Vagina (tissue), 2 donors: ENCODE results near the gene CKAP4. TPM values are rescaled to one million over a fixed set of nuclear protein-coding genes. Genes with fewer than 3 reads are reported as not detected.
A peak's percentile ranks its signal among the peaks of the same experiment; 100 is the strongest.

Source experiments
- DNase-seq, 2 donors: peaks; one replicate each; pipeline ENCODE4 v3.0.0-alpha.2; 2017; ENCODE audit errors: extremely low spot score in 2 of 2
- H3K27ac ChIP-seq: fragments of 200-600 bp; sonication (generic); one replicate; pipeline ENCODE4 v1.5.1; 2019
- H3K27me3 ChIP-seq: fragments of 200-600 bp; sonication (generic); one replicate; pipeline ENCODE4 v1.5.1; 2019
- H3K36me3 ChIP-seq, 2 donors: fragments of 200-600 bp; sonication (generic); one replicate each; pipeline ENCODE4 v1.5.1; 2017 to 2019
- H3K4me1 ChIP-seq: fragments of 200-600 bp; sonication (generic); one replicate; pipeline ENCODE4 v1.5.1; 2019
- H3K4me3 ChIP-seq, 2 donors: fragments of 200-600 bp; sonication (generic); 1 replicate in 1 of 2; 2 replicates in 1 of 2; pipeline ENCODE4 v1.5.1; 2016 to 2019
- H3K9me3 ChIP-seq: fragments of 200-600 bp; sonication (generic); one replicate; pipeline ENCODE4 v1.5.1; 2019
- CTCF ChIP-seq, 3 experiments: fragments of 450-650 bp in 2 of 3; fragments of 200-600 bp in 1 of 3; sonication (generic) in 1 of 3; IDR thresholded peaks; one replicate each; pipeline ENCODE4 v1.5.1; 2017 to 2019; ENCODE audit warnings: antibody characterized with exemption in 3 of 3, mild to moderate bottlenecking in 2 of 3, moderate library complexity in 2 of 3
- POLR2A ChIP-seq, 2 donors: fragments of 450-650 bp; IDR thresholded peaks; one replicate each; pipeline ENCODE4 v1.6.1; 2017; ENCODE audit warnings: antibody characterized with exemption in 2 of 2, mild to moderate bottlenecking in 2 of 2, moderate library complexity in 2 of 2
- POLR2AphosphoS5 ChIP-seq, 2 donors: sonication (generic); formaldehyde crosslinking; IDR thresholded peaks; one replicate each; pipeline ENCODE4 v1.9.0; 2017; ENCODE audit warnings: antibody characterized with exemption in 2 of 2, mild to moderate bottlenecking in 2 of 2, low read depth in 1 of 2; ENCODE audit not compliant: insufficient read depth in 1 of 2
- intact Hi-C: fragments of 100-400 bp; cut with DNase I; formaldehyde crosslinking; loops from one replicate; pipeline ENCODE4 v1.15.1; 2023
- total RNA-seq: library from RNA; depleted of rRNA; stranded (reverse); fragments of >200 nt; gene quantifications from one replicate; pipeline ENCODE4 v1.2.3, GENCODE V29; 2016

The CKAP4 gene
- total RNA-seq, 1 donor from 2014 or later, result 42.5 TPM

GRCh38 chr12:106269150-106269771 is 21.4 kb upstream of the CKAP4 start:
- Histone ChIP-seq H3K36me3 (no peaks in the 10 kb centered on the region), H3K4me1 (no peaks in the 10 kb centered on the region), H3K27me3 (no peaks in the 10 kb centered on the region), H3K4me3 (no peak overlapping the region), H3K27ac (no peak overlapping the region), H3K9me3 (no peaks in the 10 kb centered on the region)
- no peak for DNase-seq
- TF ChIP-seq CTCF (IDR thresholded peaks at IDR 0.05) (no peak), POLR2AphosphoS5 (IDR thresholded peaks at IDR 0.05; ENCODE audit: insufficient read depth in 1 of 2, low read depth in 1 of 2) (no peak), POLR2A (IDR thresholded peaks at IDR 0.05) (no peak)
- intact Hi-C loops, result no loop called here

- no peaks in the 10 kb centered on the region for H3K9me3 ChIP-seq
- H3K27me3 ChIP-seq, result no peaks in the 10 kb centered on the region
- no peak for TF ChIP-seq POLR2AphosphoS5 (IDR thresholded peaks at IDR 0.05; ENCODE audit: insufficient read depth in 1 of 2, low read depth in 1 of 2)
- no peak for TF ChIP-seq CTCF (IDR thresholded peaks at IDR 0.05)
- TF ChIP-seq POLR2A (IDR thresholded peaks at IDR 0.05), result no peak
- H3K36me3 ChIP-seq, result no peaks in the 10 kb centered on the region
- no peaks in the 10 kb centered on the region for H3K4me1 ChIP-seq
- DNase-seq, result no peak
- intact Hi-C loops, result no loop called here
- no peak overlapping the region for H3K4me3 ChIP-seq
- no peak overlapping the region for H3K27ac ChIP-seq
Measured at GRCh38 chr12:106267535-106267934, 19.7 kb upstream of the CKAP4 start.

- Histone ChIP-seq H3K27me3 (no peaks in the 10 kb centered on the region), H3K4me1 (no peaks in the 10 kb centered on the region), H3K27ac (no peak overlapping the region), H3K4me3 (no peak overlapping the region), H3K9me3 (no peaks in the 10 kb centered on the region), H3K36me3 (no peaks in the 10 kb centered on the region)
- no peak for DNase-seq
- TF ChIP-seq POLR2A (IDR thresholded peaks at IDR 0.05) (no peak), CTCF (IDR thresholded peaks at IDR 0.05) (no peak), POLR2AphosphoS5 (IDR thresholded peaks at IDR 0.05; ENCODE audit: insufficient read depth in 1 of 2, low read depth in 1 of 2) (no peak)
- intact Hi-C loops, result no loop called here
Measured at GRCh38 chr12:106265116-106265515, 17.3 kb upstream of the CKAP4 start.

GRCh38 chr12:106258935-106259334 is 11.1 kb upstream of the CKAP4 start:
- no peaks in the 10 kb centered on the region for H3K4me1 ChIP-seq
- no peak overlapping the region for H3K27ac ChIP-seq
- TF ChIP-seq CTCF (IDR thresholded peaks at IDR 0.05) (no peak), POLR2AphosphoS5 (IDR thresholded peaks at IDR 0.05; ENCODE audit: insufficient read depth in 1 of 2, low read depth in 1 of 2) (no peak), POLR2A (IDR thresholded peaks at IDR 0.05) (no peak)
- DNase-seq, result peak; percentile 27 to 43
- intact Hi-C loops, result no loop called here
- H3K27me3 ChIP-seq, result no peaks in the 10 kb centered on the region
- H3K36me3 ChIP-seq, result no peaks in the 10 kb centered on the region
- H3K4me3 ChIP-seq, result no peak overlapping the region
- no peaks in the 10 kb centered on the region for H3K9me3 ChIP-seq

- no peaks in the 10 kb centered on the region for H3K36me3 ChIP-seq
- peak; percentile 61 to 62 for DNase-seq
- no peaks in the 10 kb centered on the region for H3K4me1 ChIP-seq
- no peaks in the 10 kb centered on the region for H3K27me3 ChIP-seq
- no peak overlapping the region for H3K4me3 ChIP-seq
- no peak overlapping the region for H3K27ac ChIP-seq
- H3K9me3 ChIP-seq, result no peaks in the 10 kb centered on the region
- no peak for TF ChIP-seq POLR2A (IDR thresholded peaks at IDR 0.05)
- no peak for TF ChIP-seq CTCF (IDR thresholded peaks at IDR 0.05)
- no peak for TF ChIP-seq POLR2AphosphoS5 (IDR thresholded peaks at IDR 0.05; ENCODE audit: insufficient read depth in 1 of 2, low read depth in 1 of 2)
- intact Hi-C loops, result no loop called here
Measured at GRCh38 chr12:106258226-106258625, 10.4 kb upstream of the CKAP4 start.
